ENCODE data around the gene TRIM64C. TPM values are rescaled to one million over a fixed set of nuclear protein-coding genes. Genes with fewer than 3 reads are reported as not detected.
"Not testable (repeated sequence)": the region's sequence is repeated elsewhere in the genome, so short reads cannot be mapped to it uniquely, and the experiment has no call there.

The TRIM64C gene, protein sequence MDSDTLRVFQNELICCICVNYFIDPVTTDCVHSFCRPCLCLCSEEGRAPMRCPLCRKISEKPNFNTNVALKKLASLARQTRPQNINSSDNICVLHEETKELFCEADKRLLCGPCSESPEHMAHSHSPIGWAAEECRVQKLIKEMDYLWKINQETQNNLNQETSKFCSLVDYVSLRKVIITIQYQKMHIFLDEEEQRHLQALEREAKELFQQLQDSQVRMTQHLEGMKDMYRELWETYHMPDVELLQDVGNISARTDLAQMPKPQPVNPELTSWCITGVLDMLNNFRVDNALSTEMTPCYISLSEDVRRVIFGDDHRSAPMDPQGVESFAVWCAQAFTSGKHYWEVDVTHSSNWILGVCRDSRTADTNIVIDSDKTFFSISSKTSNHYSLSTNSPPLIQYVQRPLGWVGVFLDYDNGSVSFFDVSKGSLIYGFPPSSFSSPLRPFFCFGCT
- not detected for polyA plus RNA-seq (ENCODE audit: insufficient read length in 3 of 3)

DNA sequence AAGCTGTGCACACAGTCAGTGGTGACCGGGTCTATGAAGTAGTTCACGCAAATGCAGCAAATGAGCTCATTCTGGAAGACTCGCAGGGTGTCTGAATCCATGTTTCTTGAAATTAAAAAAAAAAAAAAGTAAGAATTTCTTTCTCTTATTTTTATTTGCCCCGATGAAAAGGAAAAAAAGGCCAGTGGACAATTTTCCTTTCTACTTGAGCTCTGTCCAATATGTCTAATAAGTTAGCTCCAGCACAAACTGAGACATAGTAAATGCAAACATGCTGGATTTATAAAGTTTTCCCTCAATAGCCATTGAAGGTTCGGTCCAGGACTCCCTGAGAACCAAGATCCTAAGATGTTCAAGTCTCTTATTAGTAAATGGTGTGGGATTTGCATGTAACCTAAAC is at the start of gene TRIM64C:
Gene TRIM64C (minus strand): TSS at position 101 of the 400 bp plus-strand sequence. CDS start 0 bp downstream, at position 101.
- DNase-seq (ENCODE audit: low read depth in 3 of 3, low spot score in 2 of 3), result not testable (repeated sequence)

DNA sequence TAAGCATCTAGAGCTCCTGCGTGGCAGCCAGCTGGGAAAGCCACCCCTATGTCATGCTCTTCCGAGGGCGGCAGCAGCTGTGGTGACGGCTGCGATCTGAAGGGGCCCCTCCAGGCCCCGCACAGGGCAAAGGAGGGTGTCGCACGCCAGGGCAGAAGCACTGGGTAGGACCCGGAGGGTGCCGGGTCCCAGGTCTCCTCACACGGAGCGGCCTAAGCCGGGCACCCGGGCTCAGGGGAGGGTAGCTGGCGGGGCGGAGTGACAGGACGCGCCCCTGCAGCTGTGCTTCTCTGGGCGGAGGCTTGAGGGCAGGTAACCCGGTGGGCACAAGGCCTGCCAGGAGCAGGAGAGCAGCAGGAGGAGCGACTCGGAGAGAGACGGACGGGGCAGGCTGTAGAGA is 43.4 kb upstream of the TRIM64C start:
- DNase-seq (ENCODE audit: low read depth in 3 of 3, low spot score in 2 of 3), result not testable (repeated sequence)

- DNase-seq (ENCODE audit: low read depth in 3 of 3, low spot score in 2 of 3), result not testable (repeated sequence)
These were observed 11.0 kb upstream of the TRIM64C start for GRCh38 chr11:49069897-49070296.

DNA sequence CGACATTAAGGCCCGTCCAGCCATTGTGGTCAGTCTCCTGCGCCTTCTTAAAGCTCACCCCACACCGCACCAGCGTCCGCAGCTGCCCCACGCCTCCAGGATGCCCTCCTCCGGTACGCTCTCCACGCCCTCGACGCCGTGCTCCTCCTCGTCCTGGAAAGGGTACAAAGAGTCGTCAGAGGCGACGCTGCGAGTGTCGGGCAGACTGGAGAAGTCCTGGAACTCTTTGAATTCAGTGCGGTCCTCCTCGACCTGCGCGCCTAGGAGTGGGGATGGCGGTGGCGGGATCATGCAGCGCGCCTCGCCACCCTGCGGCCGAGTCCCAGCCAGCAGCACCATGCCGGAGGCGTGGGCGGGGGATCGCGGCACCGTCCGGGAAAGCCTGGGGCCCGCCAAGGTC is 9.1 kb downstream of the TRIM64C start:
- DNase-seq (ENCODE audit: low read depth in 3 of 3, low spot score in 2 of 3), result not testable (repeated sequence)

DNA sequence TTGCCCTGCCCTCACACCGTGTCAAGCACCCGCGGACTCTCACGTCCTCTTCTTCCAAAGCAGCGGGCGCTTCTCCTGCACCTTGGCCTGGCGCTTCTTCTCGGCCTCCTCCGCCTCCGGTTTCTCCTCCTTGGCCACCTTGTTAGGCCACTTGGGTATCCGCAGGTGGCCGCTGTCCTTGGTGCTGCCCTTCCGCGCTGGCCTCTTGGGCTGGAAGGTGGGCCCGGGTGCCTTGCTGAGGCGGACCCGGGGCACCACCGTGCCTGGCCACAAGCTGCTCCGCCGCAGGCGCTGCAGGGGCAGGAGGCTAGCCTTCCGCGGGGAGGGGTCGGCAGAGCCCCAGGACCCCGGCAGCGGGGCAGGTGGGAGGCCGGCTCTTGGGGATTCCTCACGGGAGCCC is 10.7 kb downstream of the TRIM64C start:
- DNase-seq (ENCODE audit: low read depth in 3 of 3, low spot score in 2 of 3), result not testable (repeated sequence)

- not testable (repeated sequence) for DNase-seq (ENCODE audit: low read depth in 3 of 3, low spot score in 2 of 3)
These were observed 30.4 kb downstream of the TRIM64C start, which contains the start of gene TRIM49B for GRCh38 chr11:49028523-49028922. TSS of gene TRIM49B (plus strand) at chr11:49028823. CDS start at chr11:49031600, 2,777 bp downstream.

Other genes starting within 250 kb of the TRIM64C start
- gene TRIM51G, start 75.2 kb downstream of the TRIM64C start, polyA plus RNA-seq (ENCODE audit: insufficient read length in 3 of 3), result not detected
- not detected for gene TRIM49B, start 30.3 kb downstream of the TRIM64C start, polyA plus RNA-seq (ENCODE audit: insufficient read length in 3 of 3)
- 10 to 100 TPM; 19.2 to 26.1 (median 22.2) TPM for gene FOLH1, start 149.5 kb upstream of the TRIM64C start, polyA plus RNA-seq (ENCODE audit: insufficient read length in 3 of 3)